ENCODE results near the gene ISL2.

GRCh38 chr15:76321171-76321570 lies 15.4 kb upstream of the ISL2 start:
- TF ChIP-seq CTCF (IDR thresholded peaks at IDR 0.05) (no peak), POLR2AphosphoS5 (IDR thresholded peaks at IDR 0.05) (no peak), POLR2A (IDR thresholded peaks at IDR 0.05) (no peak)

Data from prostate gland (tissue), 2 donors.